ENCODE measurements around the gene MRC1.

DNA sequence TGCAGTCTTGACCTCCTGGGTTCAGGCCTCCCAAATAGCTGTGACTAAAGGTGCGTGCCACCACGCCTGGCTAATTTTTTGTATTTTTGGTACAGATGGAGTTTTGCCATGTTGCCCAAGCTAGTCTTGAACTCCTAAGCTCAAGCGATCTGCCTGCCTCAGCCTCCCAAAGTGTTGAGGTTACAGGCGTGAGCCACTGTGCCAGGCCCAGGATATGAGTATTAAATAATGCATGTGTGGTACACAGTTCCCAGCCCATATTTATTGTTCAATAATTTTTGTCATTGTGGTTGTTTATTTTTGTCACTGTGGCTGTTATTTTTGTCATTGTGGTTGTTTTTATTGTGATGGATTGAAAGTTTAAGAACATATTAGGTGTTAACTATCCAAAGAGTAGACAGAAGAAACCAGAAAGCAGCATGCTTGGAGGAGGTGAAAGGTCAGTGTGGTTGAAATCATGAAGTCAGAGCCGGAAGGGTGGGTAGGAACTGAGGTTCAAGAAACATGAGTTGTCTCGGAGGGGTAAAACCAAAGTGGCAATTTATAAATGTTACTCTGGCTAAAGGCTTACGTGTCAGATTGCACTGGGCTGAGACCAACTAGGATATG, 45.0 kb downstream of the MRC1 start:
- TF ChIP-seq CTCF (IDR thresholded peaks at IDR 0.05) = no peak
- TF ChIP-seq POLR2A (IDR thresholded peaks at IDR 0.05) = no peak

Measured in Peyer's patch (tissue), 4 donors.